GM12892 (cell line): Measurements from ENCODE around the gene DAPK2.

ENCODE experiments used
- POLR2A ChIP-seq: IDR thresholded peaks from 2 replicates; pipeline ENCODE4 v1.6.1; 2011; ENCODE audit warnings: low read depth, low read length, control low read depth
- TAF1 ChIP-seq: IDR thresholded peaks from 2 replicates; pipeline ENCODE4 v1.6.1; 2011; ENCODE audit warnings: low read depth, mild to moderate bottlenecking, control low read depth, low read length, borderline replicate concordance

GRCh38 chr15:63861946-63862517 is 184.3 kb downstream of the DAPK2 start:
- TF ChIP-seq TAF1 (no peak), POLR2A (no peak)
